Skeletal muscle cell (primary cell): ENCODE measurements around the gene SLC12A7.

Experiments
- DNase-seq: peaks from one replicate; pipeline ENCODE4 v3.0.0-alpha.2; 2010; ENCODE audit warnings: low read depth
- H3K4me3 ChIP-seq: 2 replicates; pipeline ENCODE4 v1.5.1; 2011; ENCODE audit warnings: low read depth, mild to moderate bottlenecking, control low read depth, low read length, moderate library complexity

Gene SLC12A7

GRCh38 chr5:1142886-1143669, 31.2 kb upstream of the SLC12A7 start:
- DNase-seq, result no peak
- no peak overlapping the region for H3K4me3 ChIP-seq

- no peak for DNase-seq
- H3K4me3 ChIP-seq, result no peak overlapping the region
Observed at GRCh38 chr5:1141834-1142233, 30.0 kb upstream of the SLC12A7 start.

GRCh38 chr5:1140818-1141189, 28.9 kb upstream of the SLC12A7 start:
- DNase-seq, result no peak
- no peak overlapping the region for H3K4me3 ChIP-seq

- no peak for DNase-seq
- H3K4me3 ChIP-seq, result no peak overlapping the region
Observed at GRCh38 chr5:1140171-1140817, 28.4 kb upstream of the SLC12A7 start.

GRCh38 chr5:1139331-1140170, 27.7 kb upstream of the SLC12A7 start:
- DNase-seq, result no peak
- H3K4me3 ChIP-seq, result no peak overlapping the region

- no peak overlapping the region for H3K4me3 ChIP-seq
- DNase-seq, result no peak
Observed at GRCh38 chr5:1138445-1139245, 26.8 kb upstream of the SLC12A7 start.

GRCh38 chr5:1137567-1138444, 25.9 kb upstream of the SLC12A7 start:
- no peak overlapping the region for H3K4me3 ChIP-seq
- no peak for DNase-seq

GRCh38 chr5:1136814-1137213, 25.0 kb upstream of the SLC12A7 start:
- no peak for DNase-seq
- no peak overlapping the region for H3K4me3 ChIP-seq

GRCh38 chr5:1135696-1136525, 24.0 kb upstream of the SLC12A7 start:
- no peak overlapping the region for H3K4me3 ChIP-seq
- no peak for DNase-seq

GRCh38 chr5:1134478-1134877, 22.6 kb upstream of the SLC12A7 start:
- no peak for DNase-seq
- no peak overlapping the region for H3K4me3 ChIP-seq

- H3K4me3 ChIP-seq, result no peak overlapping the region
- no peak for DNase-seq
Observed at GRCh38 chr5:1133510-1134201, 21.8 kb upstream of the SLC12A7 start.

- no peak for DNase-seq
- no peak overlapping the region for H3K4me3 ChIP-seq
Observed at GRCh38 chr5:1133108-1133507, 21.2 kb upstream of the SLC12A7 start.

- no peak for DNase-seq
- no peak overlapping the region for H3K4me3 ChIP-seq
Observed at GRCh38 chr5:1132570-1132969, 20.7 kb upstream of the SLC12A7 start.

GRCh38 chr5:1131726-1132125, 19.9 kb upstream of the SLC12A7 start:
- no peak overlapping the region for H3K4me3 ChIP-seq
- DNase-seq, result no peak

- no peak for DNase-seq
- H3K4me3 ChIP-seq, result no peak overlapping the region
Observed at GRCh38 chr5:1131191-1131621, 19.3 kb upstream of the SLC12A7 start.

- H3K4me3 ChIP-seq, result no peak overlapping the region
- no peak for DNase-seq
Observed at GRCh38 chr5:1130218-1130946, 18.5 kb upstream of the SLC12A7 start.

GRCh38 chr5:1129711-1130055, 17.8 kb upstream of the SLC12A7 start:
- no peak overlapping the region for H3K4me3 ChIP-seq
- no peak for DNase-seq
